ENCODE results near the gene RNFT2. TPM values are rescaled to one million over a fixed set of nuclear protein-coding genes. Genes with fewer than 3 reads are reported as not detected.
A peak's percentile ranks its signal among the peaks of the same experiment; 100 is the strongest.
"Not testable (repeated sequence)": the region's sequence is repeated elsewhere in the genome, so short reads cannot be mapped to it uniquely, and the experiment has no call there.

Gene RNFT2
- total and polyA plus RNA-seq, 7 experiments from 2014 or later, result 1.2 to 8.3 (median 5.7) TPM

DNA sequence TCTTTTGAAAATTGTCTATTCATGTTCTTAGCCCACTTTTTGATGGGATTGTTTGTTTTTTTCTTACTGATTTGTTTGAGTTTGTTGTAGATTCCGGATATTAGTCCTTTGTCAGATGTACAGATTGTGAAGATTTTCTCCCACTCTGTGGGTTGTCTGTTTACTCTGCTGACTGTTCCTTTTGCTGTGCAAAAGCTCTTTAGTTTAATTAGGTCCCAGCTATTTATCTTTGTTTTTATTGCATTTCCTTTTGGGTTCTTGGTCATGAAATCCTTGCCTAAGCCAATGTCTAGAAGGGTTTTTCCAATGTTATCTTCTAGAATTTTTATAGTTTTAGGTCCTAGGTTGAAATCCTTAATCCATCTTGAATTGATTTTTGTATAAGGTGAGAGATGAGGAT, 16.7 kb downstream of the RNFT2 start:
- intact Hi-C loops (cut with micrococcal nuclease); DNase-seq; H3K27ac ChIP-seq (ENCODE audit: low read depth, low read length); H3K9me3 ChIP-seq (ENCODE audit: control insufficient read depth in 2 of 3, low read length in 3 of 3); H3K27me3 ChIP-seq (ENCODE audit: control insufficient read depth in 2 of 2, insufficient read depth in 2 of 2, low read length in 2 of 2); ATAC-seq; H3K4me3 ChIP-seq (ENCODE audit: low read length); H3K36me3 ChIP-seq (ENCODE audit: control insufficient read depth in 2 of 3, insufficient read depth in 3 of 3, low read length in 3 of 3); H3K9me3 Mint-ChIP-seq; H3K4me1 ChIP-seq (ENCODE audit: control insufficient read depth in 2 of 2, insufficient read depth in 2 of 2, low read length in 2 of 2); POLR2A ChIA-PET; H3K27ac Mint-ChIP-seq; CTCF ChIA-PET; H3K4me3 Mint-ChIP-seq; H3K27me3 Mint-ChIP-seq: not testable (repeated sequence)
- peaks cover 0 to 23% (median 0%) of the 10 kb centered on the region in 7 donors for H3K4me1 Mint-ChIP-seq
- H3K36me3 Mint-ChIP-seq, result peaks cover 5 to 59% (median 50%) of the 10 kb centered on the region in 5 donors

- no peak overlapping the region for H3K27ac ChIP-seq (ENCODE audit: low read depth, low read length)
- ATAC-seq (no peak), DNase-seq (peak in 7 of 9 donors; percentile 17 to 38 (median 19))
- Mint-ChIP-seq H3K27me3 (no peaks in the 10 kb centered on the region), H3K27ac (peak overlapping the region in 3 of 9 donors; percentile 33 to 81 (median 64)), H3K9me3 (peaks cover 0 to 3% (median 0%) of the 10 kb centered on the region in 11 donors), H3K36me3 (peaks cover 3 to 54% (median 47%) of the 10 kb centered on the region in 5 donors), H3K4me1 (peaks cover 0 to 20% (median 0%) of the 10 kb centered on the region in 7 donors), H3K4me3 (peak overlapping the region in 9 of 10 donors; percentile 28 to 83 (median 72))
- no peak overlapping the region for H3K4me3 ChIP-seq (ENCODE audit: low read length)
- ChIA-PET POLR2A (no interaction called here), CTCF (interaction anchor here (1.0 kb wide), 1 partner anchor 196 kb away, joined by 3 read pairs; no protein-coding TSS in a partner anchor)
- intact Hi-C loops (cut with micrococcal nuclease), result loop anchor here in 1 of 2 donors (1.0 to 2.0 kb wide), 2 partner anchors 123 to 195 kb away; no protein-coding TSS in a partner anchor
- no peaks in the 10 kb centered on the region for H3K27me3 ChIP-seq (ENCODE audit: control insufficient read depth in 2 of 2, insufficient read depth in 2 of 2, low read length in 2 of 2)
- H3K36me3 ChIP-seq (ENCODE audit: control insufficient read depth in 2 of 3, insufficient read depth in 3 of 3, low read length in 3 of 3), result no peaks in the 10 kb centered on the region
- no peaks in the 10 kb centered on the region for H3K9me3 ChIP-seq (ENCODE audit: control insufficient read depth in 2 of 3, low read length in 3 of 3)
- no peaks in the 10 kb centered on the region for H3K4me1 ChIP-seq (ENCODE audit: control insufficient read depth in 2 of 2, insufficient read depth in 2 of 2, low read length in 2 of 2)
Observed at GRCh38 chr12:116759783-116760621, 21.9 kb downstream of the RNFT2 start.

GRCh38 chr12:116760622-116761020, 22.5 kb downstream of the RNFT2 start:
- ATAC-seq (no peak), DNase-seq (no peak)
- ChIA-PET CTCF (interaction anchor here (1.0 kb wide), 1 partner anchor 195 kb away, joined by 3 read pairs; no protein-coding TSS in a partner anchor), POLR2A (no interaction called here)
- peaks cover 0 to 20% (median 0%) of the 10 kb centered on the region in 7 donors for H3K4me1 Mint-ChIP-seq
- H3K27ac ChIP-seq (ENCODE audit: low read depth, low read length), result no peak overlapping the region
- H3K27me3 Mint-ChIP-seq, result no peaks in the 10 kb centered on the region
- H3K27ac Mint-ChIP-seq, result peak overlapping the region in 1 of 9 donors; percentile 71
- no peaks in the 10 kb centered on the region for H3K36me3 ChIP-seq (ENCODE audit: control insufficient read depth in 2 of 3, insufficient read depth in 3 of 3, low read length in 3 of 3)
- H3K9me3 Mint-ChIP-seq, result peaks cover 0 to under 1% (median 0%) of the 10 kb centered on the region in 11 donors
- H3K4me3 ChIP-seq (ENCODE audit: low read length), result no peak overlapping the region
- H3K36me3 Mint-ChIP-seq, result peaks cover 3 to 51% (median 43%) of the 10 kb centered on the region in 5 donors
- H3K4me1 ChIP-seq (ENCODE audit: control insufficient read depth in 2 of 2, insufficient read depth in 2 of 2, low read length in 2 of 2), result no peaks in the 10 kb centered on the region
- intact Hi-C loops (cut with micrococcal nuclease), result no loop called here
- no peaks in the 10 kb centered on the region for H3K27me3 ChIP-seq (ENCODE audit: control insufficient read depth in 2 of 2, insufficient read depth in 2 of 2, low read length in 2 of 2)
- H3K9me3 ChIP-seq (ENCODE audit: control insufficient read depth in 2 of 3, low read length in 3 of 3), result no peaks in the 10 kb centered on the region
- peak overlapping the region in 4 of 10 donors; percentile 28 to 72 (median 34) for H3K4me3 Mint-ChIP-seq

DNA sequence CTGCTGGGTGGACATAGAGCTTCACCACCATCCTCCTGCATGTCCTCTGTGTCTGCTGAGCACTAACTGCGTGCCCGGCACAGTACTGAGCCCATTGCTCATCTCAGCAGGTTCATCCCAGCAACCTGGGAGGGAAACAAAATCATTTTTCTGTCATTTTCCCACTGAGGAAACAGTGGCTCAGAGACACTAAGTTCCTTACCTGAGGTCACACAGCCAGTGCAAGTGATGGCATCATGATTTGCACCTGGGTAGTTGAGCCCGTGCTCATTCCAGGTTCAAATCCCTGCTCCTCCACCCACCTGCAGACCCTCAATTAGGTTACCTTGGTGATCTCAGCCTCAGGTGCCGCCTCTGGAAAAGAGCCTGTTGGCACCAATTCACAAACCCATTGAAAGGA, 23.4 kb downstream of the RNFT2 start:
- intact Hi-C loops (cut with micrococcal nuclease), result no loop called here
- peaks cover 3 to 48% (median 38%) of the 10 kb centered on the region in 5 donors for H3K36me3 Mint-ChIP-seq
- H3K27ac Mint-ChIP-seq, result no peak overlapping the region
- ATAC-seq (no peak), DNase-seq (no peak)
- H3K4me1 Mint-ChIP-seq, result peaks cover 0 to 20% (median 0%) of the 10 kb centered on the region in 7 donors
- Histone ChIP-seq H3K27ac (ENCODE audit: low read depth, low read length) (no peak overlapping the region), H3K4me1 (ENCODE audit: control insufficient read depth in 2 of 2, insufficient read depth in 2 of 2, low read length in 2 of 2) (no peaks in the 10 kb centered on the region), H3K27me3 (ENCODE audit: control insufficient read depth in 2 of 2, insufficient read depth in 2 of 2, low read length in 2 of 2) (no peaks in the 10 kb centered on the region), H3K36me3 (ENCODE audit: control insufficient read depth in 2 of 3, insufficient read depth in 3 of 3, low read length in 3 of 3) (no peaks in the 10 kb centered on the region), H3K9me3 (ENCODE audit: control insufficient read depth in 2 of 3, low read length in 3 of 3) (no peaks in the 10 kb centered on the region), H3K4me3 (ENCODE audit: low read length) (no peak overlapping the region)
- ChIA-PET CTCF (no interaction called here), POLR2A (no interaction called here)
- H3K27me3 Mint-ChIP-seq, result no peaks in the 10 kb centered on the region
- H3K4me3 Mint-ChIP-seq, result no peak overlapping the region
- no peaks in the 10 kb centered on the region for H3K9me3 Mint-ChIP-seq

DNA sequence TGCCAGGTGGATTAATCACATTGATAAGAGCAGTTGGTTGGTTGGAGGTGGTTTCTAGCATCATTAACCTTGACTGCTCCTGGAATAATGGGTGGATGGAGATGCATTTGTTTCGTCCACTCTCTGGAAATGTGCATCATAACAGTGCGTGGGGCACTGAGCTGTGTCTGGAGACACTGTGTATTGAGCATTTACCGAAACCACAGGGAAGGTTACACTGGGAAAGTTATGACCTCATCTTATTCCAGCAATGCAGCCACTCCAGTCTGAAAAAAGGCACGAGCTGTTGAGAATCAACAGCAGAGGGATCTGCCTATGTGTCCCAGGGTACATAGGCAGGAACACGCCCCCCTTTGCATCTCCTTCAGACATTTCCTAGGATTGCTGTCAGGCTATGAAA, 27.2 kb downstream of the RNFT2 start:
- Mint-ChIP-seq H3K27ac (no peak overlapping the region), H3K36me3 (peaks cover 2 to 34% (median 23%) of the 10 kb centered on the region in 5 donors), H3K4me3 (no peak overlapping the region), H3K9me3 (no peaks in the 10 kb centered on the region), H3K27me3 (no peaks in the 10 kb centered on the region), H3K4me1 (peaks cover 0 to 3% (median 0%) of the 10 kb centered on the region in 7 donors)
- ChIA-PET POLR2A (no interaction called here), CTCF (no interaction called here)
- Histone ChIP-seq H3K27ac (ENCODE audit: low read depth, low read length) (no peak overlapping the region), H3K4me3 (ENCODE audit: low read length) (no peak overlapping the region), H3K36me3 (ENCODE audit: control insufficient read depth in 2 of 3, insufficient read depth in 3 of 3, low read length in 3 of 3) (no peaks in the 10 kb centered on the region), H3K9me3 (ENCODE audit: control insufficient read depth in 2 of 3, low read length in 3 of 3) (no peaks in the 10 kb centered on the region), H3K27me3 (ENCODE audit: control insufficient read depth in 2 of 2, insufficient read depth in 2 of 2, low read length in 2 of 2) (no peaks in the 10 kb centered on the region), H3K4me1 (ENCODE audit: control insufficient read depth in 2 of 2, insufficient read depth in 2 of 2, low read length in 2 of 2) (no peaks in the 10 kb centered on the region)
- intact Hi-C loops (cut with micrococcal nuclease), result no loop called here
- DNase-seq (no peak), ATAC-seq (no peak)

GRCh38 chr12:116766285-116766684, 28.2 kb downstream of the RNFT2 start:
- Histone ChIP-seq H3K9me3 (ENCODE audit: control insufficient read depth in 2 of 3, low read length in 3 of 3) (no peaks in the 10 kb centered on the region), H3K36me3 (ENCODE audit: control insufficient read depth in 2 of 3, insufficient read depth in 3 of 3, low read length in 3 of 3) (no peaks in the 10 kb centered on the region), H3K4me3 (ENCODE audit: low read length) (no peak overlapping the region), H3K27ac (ENCODE audit: low read depth, low read length) (no peak overlapping the region), H3K27me3 (ENCODE audit: control insufficient read depth in 2 of 2, insufficient read depth in 2 of 2, low read length in 2 of 2) (no peaks in the 10 kb centered on the region), H3K4me1 (ENCODE audit: control insufficient read depth in 2 of 2, insufficient read depth in 2 of 2, low read length in 2 of 2) (no peaks in the 10 kb centered on the region)
- intact Hi-C loops (cut with micrococcal nuclease), result no loop called here
- Mint-ChIP-seq H3K9me3 (no peaks in the 10 kb centered on the region), H3K27me3 (no peaks in the 10 kb centered on the region), H3K36me3 (peaks cover 0 to 30% (median 16%) of the 10 kb centered on the region in 5 donors), H3K27ac (no peak overlapping the region), H3K4me3 (no peak overlapping the region), H3K4me1 (peaks cover 0 to 2% (median 0%) of the 10 kb centered on the region in 7 donors)
- ATAC-seq (no peak), DNase-seq (no peak)
- ChIA-PET CTCF (no interaction called here), POLR2A (no interaction called here)

Data from naive thymus-derived CD4-positive, alpha-beta T cell (primary cell).